ENCODE results near the gene DHX35. TPM values are rescaled to one million over a fixed set of nuclear protein-coding genes. Genes with fewer than 3 reads are reported as not detected.

DHX35 gene
- total and polyA plus RNA-seq, 8 donors, result 2.2 to 6.8 (median 3.3) TPM

DNA sequence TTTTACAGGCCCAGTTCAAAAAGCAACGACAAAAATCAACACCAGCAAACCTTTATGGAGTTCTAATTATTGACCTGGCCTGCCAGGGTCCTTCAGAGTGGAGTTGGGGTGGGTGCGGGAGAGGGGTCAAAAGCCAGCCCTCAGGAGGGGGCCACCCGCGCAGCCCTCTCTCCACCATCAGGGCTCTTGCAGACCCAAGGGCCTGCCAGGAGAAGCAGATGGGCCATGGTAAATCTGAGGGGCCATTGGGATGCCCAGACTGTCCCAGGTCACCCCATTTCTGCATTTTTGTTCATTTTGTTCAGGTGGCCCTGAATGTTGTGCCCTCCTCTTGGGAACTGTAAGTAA, 88.4 kb downstream of the DHX35 start:
- FAIRE-seq (no peak), ATAC-seq (no peak), DNase-seq (no peak)
- intact Hi-C loops (cut with DNase I), result no loop called here
- Histone ChIP-seq H3K36me3 (no peaks in the 10 kb centered on the region), H3K27ac (no peak overlapping the region), H3K9me3 (no peaks in the 10 kb centered on the region), H3K4me1 (no peaks in the 10 kb centered on the region), H3K4me3 (peak overlapping the region in 2 of 4 donors; percentile 69 to 81), H3K27me3 (no peaks in the 10 kb centered on the region)
- 50 to 56% methylated on average over 4 of the region's 4 CpGs for WGBS, 2 donors
- TF ChIP-seq, protein P1, sequence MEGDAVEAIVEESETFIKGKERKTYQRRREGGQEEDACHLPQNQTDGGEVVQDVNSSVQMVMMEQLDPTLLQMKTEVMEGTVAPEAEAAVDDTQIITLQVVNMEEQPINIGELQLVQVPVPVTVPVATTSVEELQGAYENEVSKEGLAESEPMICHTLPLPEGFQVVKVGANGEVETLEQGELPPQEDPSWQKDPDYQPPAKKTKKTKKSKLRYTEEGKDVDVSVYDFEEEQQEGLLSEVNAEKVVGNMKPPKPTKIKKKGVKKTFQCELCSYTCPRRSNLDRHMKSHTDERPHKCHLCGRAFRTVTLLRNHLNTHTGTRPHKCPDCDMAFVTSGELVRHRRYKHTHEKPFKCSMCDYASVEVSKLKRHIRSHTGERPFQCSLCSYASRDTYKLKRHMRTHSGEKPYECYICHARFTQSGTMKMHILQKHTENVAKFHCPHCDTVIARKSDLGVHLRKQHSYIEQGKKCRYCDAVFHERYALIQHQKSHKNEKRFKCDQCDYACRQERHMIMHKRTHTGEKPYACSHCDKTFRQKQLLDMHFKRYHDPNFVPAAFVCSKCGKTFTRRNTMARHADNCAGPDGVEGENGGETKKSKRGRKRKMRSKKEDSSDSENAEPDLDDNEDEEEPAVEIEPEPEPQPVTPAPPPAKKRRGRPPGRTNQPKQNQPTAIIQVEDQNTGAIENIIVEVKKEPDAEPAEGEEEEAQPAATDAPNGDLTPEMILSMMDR (IDR thresholded peaks at IDR 0.05), result no peak

DNA sequence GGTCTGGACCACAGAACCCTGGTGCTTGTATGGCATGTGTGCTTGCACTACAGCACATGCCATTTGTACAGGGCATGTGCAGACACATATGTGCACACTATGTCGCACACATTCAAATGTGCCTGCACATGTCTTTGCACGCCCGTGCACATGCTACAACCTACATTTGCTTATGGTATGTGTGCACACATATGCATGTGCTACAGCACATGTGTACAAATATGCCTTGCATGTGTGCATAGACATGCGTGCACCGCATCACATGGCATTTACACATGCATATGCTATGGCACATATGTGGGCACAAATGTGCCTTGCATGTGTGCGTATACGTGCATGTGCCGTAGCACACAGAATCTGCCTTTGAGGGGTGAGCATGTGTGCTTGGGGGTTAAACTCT, 90.5 kb downstream of the DHX35 start:
- no peaks in the 10 kb centered on the region for H3K9me3 ChIP-seq
- WGBS, 2 donors, result 77 to 88% methylated on average over 8 of the region's 8 CpGs
- H3K27me3 ChIP-seq, result no peaks in the 10 kb centered on the region
- H3K4me3 ChIP-seq, result no peak overlapping the region
- intact Hi-C loops (cut with DNase I), result no loop called here
- ATAC-seq (no peak), DNase-seq (no peak), FAIRE-seq (no peak)
- TF ChIP-seq, protein P1 (IDR thresholded peaks at IDR 0.05), result no peak
- H3K27ac ChIP-seq, result no peak overlapping the region
- H3K36me3 ChIP-seq, result no peaks in the 10 kb centered on the region
- H3K4me1 ChIP-seq, result no peaks in the 10 kb centered on the region

DNA sequence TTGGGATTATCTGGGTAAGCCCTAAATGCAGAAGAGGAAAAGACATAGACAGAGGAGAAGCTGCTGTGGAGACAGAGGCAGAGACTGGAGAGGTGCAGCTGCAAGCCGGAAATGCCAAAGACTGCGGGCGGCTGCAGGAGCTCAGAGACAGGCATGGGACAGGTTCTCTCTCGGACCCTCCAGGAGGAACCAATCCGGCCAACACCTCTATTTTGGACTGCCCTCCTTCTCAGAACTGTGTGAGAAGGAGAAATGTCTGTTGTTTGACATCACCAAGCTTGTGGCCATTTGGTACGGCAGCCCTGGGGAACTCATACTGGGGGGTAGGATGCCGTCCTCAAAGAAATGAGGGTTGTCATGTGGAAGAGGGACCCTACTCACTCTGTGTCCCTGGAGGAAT, 95.0 kb downstream of the DHX35 start:
- FAIRE-seq (no peak), ATAC-seq (no peak), DNase-seq (no peak)
- Histone ChIP-seq H3K9me3 (no peaks in the 10 kb centered on the region), H3K4me1 (no peaks in the 10 kb centered on the region), H3K27me3 (no peaks in the 10 kb centered on the region), H3K27ac (no peak overlapping the region), H3K4me3 (no peak overlapping the region), H3K36me3 (no peaks in the 10 kb centered on the region)
- TF ChIP-seq, protein P1 (IDR thresholded peaks at IDR 0.05), result no peak
- WGBS, 2 donors, result 61 to 63% methylated on average over 7 of the region's 7 CpGs
- intact Hi-C loops (cut with DNase I), result no loop called here

DNA sequence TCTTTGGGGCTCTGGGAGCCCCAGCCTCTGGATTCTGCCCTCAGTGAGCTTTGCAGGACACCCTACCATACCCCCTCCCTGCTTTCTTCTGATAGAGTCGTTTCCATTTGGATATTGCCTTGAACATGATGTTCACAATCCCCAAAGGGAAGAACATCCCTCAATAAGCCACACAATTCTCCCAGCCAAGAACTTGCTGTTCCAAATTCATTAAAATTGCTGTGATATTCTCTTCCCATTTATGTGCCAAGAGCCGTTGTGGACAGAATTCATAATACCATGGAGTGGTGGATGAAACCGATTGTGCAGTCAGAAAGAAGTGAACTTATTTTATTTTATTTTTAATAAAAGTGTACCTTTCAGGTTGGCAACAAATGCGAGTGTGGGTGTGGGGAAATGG, 95.8 kb downstream of the DHX35 start:
- no peaks in the 10 kb centered on the region for H3K9me3 ChIP-seq
- TF ChIP-seq, protein P1 (IDR thresholded peaks at IDR 0.05), result no peak
- no peak overlapping the region for H3K27ac ChIP-seq
- H3K36me3 ChIP-seq, result no peaks in the 10 kb centered on the region
- DNase-seq, result no peak
- H3K4me1 ChIP-seq, result no peaks in the 10 kb centered on the region
- H3K27me3 ChIP-seq, result no peaks in the 10 kb centered on the region
- intact Hi-C loops (cut with DNase I), result no loop called here
- H3K4me3 ChIP-seq, result no peak overlapping the region
- no peak for FAIRE-seq
- no peak for ATAC-seq
- WGBS, 2 donors, result 47 to 62% methylated on average over 4 of the region's 4 CpGs

DNA sequence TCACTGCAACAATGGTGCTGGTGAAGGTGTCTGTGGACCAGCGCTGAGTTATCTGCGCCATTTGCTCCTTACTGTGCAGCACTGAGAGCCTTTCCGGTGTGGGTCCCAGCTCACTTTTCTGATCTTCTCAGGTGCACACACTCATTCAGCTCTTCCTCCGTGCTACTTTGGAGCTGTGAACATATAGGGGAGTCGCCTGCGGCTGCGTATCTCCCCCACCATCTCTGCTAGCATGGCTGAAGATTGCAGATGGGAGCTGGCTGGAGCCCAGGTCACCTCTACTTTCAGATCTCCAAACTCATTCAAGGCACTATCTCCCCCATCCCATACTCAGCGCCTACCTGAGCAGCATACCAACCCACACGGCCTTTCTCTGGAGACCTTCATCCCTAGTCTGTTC, 96.9 kb downstream of the DHX35 start:
- no peak overlapping the region for H3K4me3 ChIP-seq
- no peak for DNase-seq
- H3K27ac ChIP-seq, result no peak overlapping the region
- H3K4me1 ChIP-seq, result no peaks in the 10 kb centered on the region
- H3K9me3 ChIP-seq, result no peaks in the 10 kb centered on the region
- WGBS, 2 donors, result 78 to 88% methylated on average over 9 of the region's 9 CpGs
- intact Hi-C loops (cut with DNase I), result no loop called here
- H3K27me3 ChIP-seq, result no peaks in the 10 kb centered on the region
- ATAC-seq, result no peak
- no peaks in the 10 kb centered on the region for H3K36me3 ChIP-seq
- TF ChIP-seq, protein P1 (IDR thresholded peaks at IDR 0.05), result no peak
- no peak for FAIRE-seq
